ENCODE measurements around the gene FCN3. TPM values are rescaled to one million over a fixed set of nuclear protein-coding genes. Genes with fewer than 3 reads are reported as not detected.

The FCN3 gene
- total RNA-seq, 1 donor from 2014 or later, result not detected

- ATAC-seq (ENCODE audit: low read depth) (peak; percentile 92), DNase-seq (peak; percentile 49)
- ChIA-PET POLR2A (interaction anchor here (0.8 to 1.7 kb wide), 5 partner anchors 10 to 63 kb away, joined by 4 to 15 read pairs (median 8); partner anchors contain the start of genes SYTL1 and TMEM222), CTCF (interaction anchor here (0.8 to 3.7 kb wide), 22 partner anchors 9 to 330 kb away, joined by 3 to 27 read pairs (median 6); partner anchors contain the start of genes AHDC1, GPR3, MAP3K6 and SYTL1)
- TF ChIP-seq CTCF (IDR thresholded peaks at IDR 0.05), result no peak
- no peak overlapping the region for H3K27ac Mint-ChIP-seq
- intact Hi-C loops (cut with micrococcal nuclease), result loop anchor here (1.0 to 2.0 kb wide), 4 partner anchors 24 to 274 kb away; no protein-coding TSS in a partner anchor
- peaks cover 85% of the 10 kb centered on the region for H3K36me3 Mint-ChIP-seq (ENCODE audit: low read depth)
- H3K27me3 Mint-ChIP-seq, result no peaks in the 10 kb centered on the region
- H3K9me3 Mint-ChIP-seq, result no peaks in the 10 kb centered on the region
- H3K4me3 Mint-ChIP-seq, result no peak overlapping the region
- H3K4me1 Mint-ChIP-seq, result peaks cover 34% of the 10 kb centered on the region
These were observed 41.9 kb downstream of the FCN3 start for GRCh38 chr1:27332536-27333281.

GRCh38 chr1:27331922-27332321, 42.7 kb downstream of the FCN3 start:
- intact Hi-C loops (cut with micrococcal nuclease), result loop anchor here (1.0 to 2.0 kb wide), 4 partner anchors 25 to 274 kb away; no protein-coding TSS in a partner anchor
- DNase-seq (no peak), ATAC-seq (ENCODE audit: low read depth) (no peak)
- ChIA-PET CTCF (interaction anchor here (1.0 to 3.7 kb wide), 18 partner anchors 9 to 272 kb away, joined by 3 to 27 read pairs (median 9); partner anchors contain the start of genes AHDC1, GPR3, MAP3K6 and SYTL1), POLR2A (interaction anchor here (1.2 to 1.7 kb wide), 4 partner anchors 9 to 25 kb away, joined by 4 to 15 read pairs (median 7); partner anchors contain the start of genes SYTL1 and TMEM222)
- H3K36me3 Mint-ChIP-seq (ENCODE audit: low read depth), result peaks cover 85% of the 10 kb centered on the region
- H3K4me1 Mint-ChIP-seq, result peaks cover 37% of the 10 kb centered on the region
- no peak overlapping the region for H3K27ac Mint-ChIP-seq
- no peak for TF ChIP-seq CTCF (IDR thresholded peaks at IDR 0.05)
- no peaks in the 10 kb centered on the region for H3K9me3 Mint-ChIP-seq
- no peaks in the 10 kb centered on the region for H3K27me3 Mint-ChIP-seq
- no peak overlapping the region for H3K4me3 Mint-ChIP-seq

- Mint-ChIP-seq H3K4me1 (peaks cover 42% of the 10 kb centered on the region), H3K27ac (no peak overlapping the region), H3K4me3 (no peak overlapping the region), H3K36me3 (ENCODE audit: low read depth) (peaks cover 85% of the 10 kb centered on the region), H3K9me3 (no peaks in the 10 kb centered on the region), H3K27me3 (no peaks in the 10 kb centered on the region)
- intact Hi-C loops (cut with micrococcal nuclease), result no loop called here
- CTCF ChIA-PET, result interaction anchor here (1.6 to 3.7 kb wide), 2 partner anchors 18 to 32 kb away, joined by 11 to 24 read pairs; no protein-coding TSS in a partner anchor
- POLR2A ChIA-PET, result no interaction called here
- DNase-seq (no peak), ATAC-seq (ENCODE audit: low read depth) (no peak)
- no peak for TF ChIP-seq CTCF (IDR thresholded peaks at IDR 0.05)
These were observed 43.2 kb downstream of the FCN3 start for GRCh38 chr1:27331426-27331825.

GRCh38 chr1:27330786-27331185, 43.8 kb downstream of the FCN3 start:
- Mint-ChIP-seq H3K27ac (no peak overlapping the region), H3K36me3 (ENCODE audit: low read depth) (peaks cover 85% of the 10 kb centered on the region), H3K4me3 (no peak overlapping the region), H3K27me3 (no peaks in the 10 kb centered on the region), H3K9me3 (no peaks in the 10 kb centered on the region), H3K4me1 (peaks cover 48% of the 10 kb centered on the region)
- ATAC-seq (ENCODE audit: low read depth), result no peak
- intact Hi-C loops (cut with micrococcal nuclease), result no loop called here
- POLR2A ChIA-PET, result no interaction called here
- no peak for DNase-seq
- TF ChIP-seq CTCF (IDR thresholded peaks at IDR 0.05), result no peak
- CTCF ChIA-PET, result no interaction called here

GRCh38 chr1:27327964-27328363, 46.7 kb downstream of the FCN3 start:
- Mint-ChIP-seq H3K4me1 (peaks cover 70% of the 10 kb centered on the region), H3K36me3 (ENCODE audit: low read depth) (peaks cover 76% of the 10 kb centered on the region), H3K27me3 (no peaks in the 10 kb centered on the region), H3K27ac (no peak overlapping the region), H3K9me3 (no peaks in the 10 kb centered on the region), H3K4me3 (no peak overlapping the region)
- no peak for DNase-seq
- intact Hi-C loops (cut with micrococcal nuclease), result no loop called here
- CTCF ChIA-PET, result interaction anchor here (0.6 to 1.7 kb wide), 6 partner anchors 25 to 538 kb away, joined by 3 to 5 read pairs (median 4); no protein-coding TSS in a partner anchor
- POLR2A ChIA-PET, result interaction anchor here (1.2 kb wide), 1 partner anchor 14 kb away, joined by 4 read pairs; the partner anchor contains the start of gene SYTL1
- no peak for TF ChIP-seq CTCF (IDR thresholded peaks at IDR 0.05)
- no peak for ATAC-seq (ENCODE audit: low read depth)
